ENCODE data around the gene GRK7. TPM values are rescaled to one million over a fixed set of nuclear protein-coding genes. Genes with fewer than 3 reads are reported as not detected.
"Not testable (repeated sequence)": the region's sequence is repeated elsewhere in the genome, so short reads cannot be mapped to it uniquely, and the experiment has no call there.

GRK7 gene
- total and polyA plus RNA-seq, 2 donors, result 0.05 to 0.16 TPM

GRCh38 chr3:141793476-141794260, 30.5 kb downstream of the GRK7 start:
- WGBS, result 94% methylated on average over 8 of the region's 8 CpGs
- H3K27ac ChIP-seq (ENCODE audit: low read depth), result no peak overlapping the region
- no peak for DNase-seq (ENCODE audit: extremely low spot score)
- H3K4me3 ChIP-seq (ENCODE audit: low read depth, low read length), result no peak overlapping the region
- H3K4me1 ChIP-seq (ENCODE audit: insufficient read depth), result no peaks in the 10 kb centered on the region
- no peaks in the 10 kb centered on the region for H3K36me3 ChIP-seq (ENCODE audit: insufficient read depth)

DNA sequence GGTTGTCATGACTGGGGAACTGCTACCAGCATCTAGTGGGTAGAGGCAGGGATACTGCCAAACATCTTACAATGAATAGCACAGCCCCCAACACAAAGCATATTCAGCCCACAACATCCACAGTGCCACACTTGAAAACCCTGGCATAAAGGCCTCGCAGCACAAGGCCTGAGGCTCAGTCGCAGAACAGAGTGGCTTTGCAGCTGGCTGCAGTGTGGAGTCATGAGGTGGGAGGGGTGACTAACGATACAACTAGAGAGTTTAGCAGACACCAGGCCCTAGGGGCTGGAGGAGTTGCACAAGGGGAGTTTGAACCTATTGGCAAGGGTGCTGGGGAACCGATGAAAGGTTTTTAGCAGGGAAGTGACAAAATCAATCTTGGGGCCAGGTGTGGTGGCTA, 32.1 kb downstream of the GRK7 start:
- H3K36me3 ChIP-seq (ENCODE audit: insufficient read depth), result no peaks in the 10 kb centered on the region
- no peaks in the 10 kb centered on the region for H3K4me1 ChIP-seq (ENCODE audit: insufficient read depth)
- 83% methylated on average over 4 of the region's 4 CpGs for WGBS
- no peak overlapping the region for H3K27ac ChIP-seq (ENCODE audit: low read depth)
- no peak for DNase-seq (ENCODE audit: extremely low spot score)
- no peak overlapping the region for H3K4me3 ChIP-seq (ENCODE audit: low read depth, low read length)

- WGBS, result 77% methylated on average over 5 of the region's 5 CpGs
- Histone ChIP-seq H3K36me3 (ENCODE audit: insufficient read depth) (no peaks in the 10 kb centered on the region), H3K4me3 (ENCODE audit: low read depth, low read length) (no peak overlapping the region), H3K27ac (ENCODE audit: low read depth) (no peak overlapping the region), H3K4me1 (ENCODE audit: insufficient read depth) (no peaks in the 10 kb centered on the region)
- no peak for DNase-seq (ENCODE audit: extremely low spot score)
Measured at GRCh38 chr3:141795741-141796080, 32.5 kb downstream of the GRK7 start.

DNA sequence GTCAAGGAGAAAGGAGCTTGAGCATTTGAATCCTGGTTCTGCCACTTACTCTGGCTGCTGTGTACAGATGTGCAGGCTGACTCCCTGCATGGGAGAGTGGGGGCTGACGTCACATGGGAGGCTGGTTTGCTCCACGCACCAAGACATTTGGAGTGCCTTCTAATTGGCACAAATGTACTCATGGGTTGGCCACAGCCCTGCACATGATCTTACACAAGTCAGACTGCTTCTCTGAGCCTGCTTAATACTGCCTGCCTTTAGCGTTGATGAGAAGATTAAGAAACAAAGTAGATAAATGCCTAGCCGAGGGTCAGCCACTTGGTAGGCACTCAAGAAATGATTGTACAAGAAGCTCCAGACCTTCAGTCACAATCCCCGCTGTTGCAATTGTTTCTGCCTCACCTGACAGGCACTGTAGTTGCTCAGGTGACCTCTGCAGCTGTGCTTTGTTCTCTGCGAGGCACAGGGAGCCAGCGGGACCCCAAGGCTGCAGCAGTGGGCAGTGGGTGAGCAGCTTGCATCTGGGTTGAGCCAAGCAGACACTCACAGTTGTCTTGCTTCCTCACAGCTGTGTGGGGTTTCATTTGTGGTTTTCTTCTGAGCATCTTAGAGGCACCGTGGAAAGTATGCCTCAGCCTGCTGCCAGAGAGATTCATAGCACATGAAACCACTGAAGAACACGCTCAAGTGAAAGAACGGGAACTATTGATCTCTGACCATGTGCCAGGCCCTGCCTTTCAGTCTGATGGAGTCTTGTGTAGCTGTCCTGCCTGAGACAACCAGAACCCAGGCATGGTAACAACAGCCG, 33.1 kb downstream of the GRK7 start:
- Histone ChIP-seq H3K4me1 (ENCODE audit: insufficient read depth) (no peaks in the 10 kb centered on the region), H3K4me3 (ENCODE audit: low read depth, low read length) (no peak overlapping the region), H3K27ac (ENCODE audit: low read depth) (peak overlapping the region; percentile 80), H3K36me3 (ENCODE audit: insufficient read depth) (no peaks in the 10 kb centered on the region)
- 59% methylated on average over 11 of the region's 11 CpGs for WGBS
- DNase-seq (ENCODE audit: extremely low spot score), result no peak

- Histone ChIP-seq H3K4me1 (ENCODE audit: insufficient read depth) (no peaks in the 10 kb centered on the region), H3K27ac (ENCODE audit: low read depth) (peak overlapping the region; percentile 80), H3K36me3 (ENCODE audit: insufficient read depth) (no peaks in the 10 kb centered on the region), H3K4me3 (ENCODE audit: low read depth, low read length) (peak overlapping the region; percentile 20)
- WGBS, result 14% methylated on average over 49 of the region's 49 CpGs
- no peak for DNase-seq (ENCODE audit: extremely low spot score)
Measured at GRCh38 chr3:141796889-141797781, 33.9 kb downstream of the GRK7 start.

DNA sequence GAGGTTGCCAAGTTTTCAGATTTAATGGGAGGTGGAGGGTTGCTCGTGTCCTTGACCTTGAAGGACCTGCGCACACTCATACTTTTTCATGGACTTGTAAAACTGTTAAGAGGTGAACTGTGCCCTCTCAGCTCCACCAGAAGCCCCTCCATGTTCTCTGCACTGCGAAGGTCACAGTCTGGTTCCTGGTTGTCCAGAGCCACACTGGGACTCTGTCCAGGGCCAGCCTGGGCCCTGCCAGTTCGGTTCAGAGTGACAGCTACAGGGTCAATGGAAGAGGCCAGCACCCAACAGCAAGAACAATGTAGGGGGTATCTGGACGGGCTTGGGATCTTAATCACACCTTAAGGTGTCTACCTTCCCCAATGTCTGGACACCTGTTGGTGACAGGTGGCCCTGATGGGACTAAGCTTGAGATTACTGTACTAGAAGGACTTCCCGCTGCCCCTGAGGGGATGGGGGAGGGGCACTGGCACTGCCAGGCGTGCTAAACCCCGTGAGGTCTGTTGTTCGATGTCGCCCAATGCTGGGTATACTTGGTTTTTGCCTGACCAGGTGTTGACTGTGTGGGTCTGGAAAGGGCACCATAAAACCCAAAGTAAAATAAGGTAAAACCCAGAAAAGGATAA, 34.7 kb downstream of the GRK7 start:
- Histone ChIP-seq H3K4me3 (ENCODE audit: low read depth, low read length) (peak overlapping the region; percentile 20), H3K36me3 (ENCODE audit: insufficient read depth) (no peaks in the 10 kb centered on the region), H3K27ac (ENCODE audit: low read depth) (peak overlapping the region; percentile 80), H3K4me1 (ENCODE audit: insufficient read depth) (no peaks in the 10 kb centered on the region)
- 56% methylated on average over 10 of the region's 10 CpGs for WGBS
- DNase-seq (ENCODE audit: extremely low spot score), result no peak

GRCh38 chr3:141798448-141798845, 35.2 kb downstream of the GRK7 start:
- WGBS, result 27% methylated on average over 11 of the region's 11 CpGs
- Histone ChIP-seq H3K4me3 (ENCODE audit: low read depth, low read length) (no peak overlapping the region), H3K36me3 (ENCODE audit: insufficient read depth) (no peaks in the 10 kb centered on the region), H3K4me1 (ENCODE audit: insufficient read depth) (no peaks in the 10 kb centered on the region), H3K27ac (ENCODE audit: low read depth) (no peak overlapping the region)
- DNase-seq (ENCODE audit: extremely low spot score), result no peak

GRCh38 chr3:141802316-141803077, 39.3 kb downstream of the GRK7 start:
- Histone ChIP-seq H3K36me3 (ENCODE audit: insufficient read depth) (no peaks in the 10 kb centered on the region), H3K4me1 (ENCODE audit: insufficient read depth) (no peaks in the 10 kb centered on the region), H3K4me3 (ENCODE audit: low read depth, low read length) (no peak overlapping the region), H3K27ac (ENCODE audit: low read depth) (no peak overlapping the region)
- WGBS, result 85% methylated on average over 6 of the region's 6 CpGs
- DNase-seq (ENCODE audit: extremely low spot score), result no peak

- not testable (repeated sequence) for H3K27ac ChIP-seq (ENCODE audit: low read depth); H3K4me3 ChIP-seq (ENCODE audit: low read depth, low read length); DNase-seq (ENCODE audit: extremely low spot score); H3K4me1 ChIP-seq (ENCODE audit: insufficient read depth); H3K36me3 ChIP-seq (ENCODE audit: insufficient read depth)
- WGBS, result 91% methylated on average over 6 of the region's 6 CpGs
Measured at GRCh38 chr3:141803538-141803937, 40.3 kb downstream of the GRK7 start.

DNA sequence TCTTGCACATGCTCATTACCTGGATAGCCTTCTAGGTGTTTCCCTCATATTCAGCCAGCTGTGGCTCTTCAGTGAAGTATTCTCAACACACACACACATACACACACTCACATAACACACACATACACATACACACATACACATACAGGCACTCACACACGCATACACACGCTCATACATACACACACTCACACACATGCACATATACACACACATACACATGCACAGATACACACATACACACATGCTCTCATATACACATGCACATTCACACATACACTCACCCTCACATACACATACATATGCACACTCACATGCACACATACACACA, 41.2 kb downstream of the GRK7 start:
- Histone ChIP-seq H3K4me1 (ENCODE audit: insufficient read depth) (no peaks in the 10 kb centered on the region), H3K4me3 (ENCODE audit: low read depth, low read length) (no peak overlapping the region), H3K27ac (ENCODE audit: low read depth) (no peak overlapping the region), H3K36me3 (ENCODE audit: insufficient read depth) (no peaks in the 10 kb centered on the region)
- no peak for DNase-seq (ENCODE audit: extremely low spot score)
- over 99% methylated on average over 2 of the region's 2 CpGs for WGBS

GRCh38 chr3:141804778-141805639, 41.8 kb downstream of the GRK7 start:
- no peaks in the 10 kb centered on the region for H3K4me1 ChIP-seq (ENCODE audit: insufficient read depth)
- DNase-seq (ENCODE audit: extremely low spot score), result no peak
- no peak overlapping the region for H3K27ac ChIP-seq (ENCODE audit: low read depth)
- WGBS, result 92% methylated on average over 18 of the region's 18 CpGs
- no peak overlapping the region for H3K4me3 ChIP-seq (ENCODE audit: low read depth, low read length)
- H3K36me3 ChIP-seq (ENCODE audit: insufficient read depth), result no peaks in the 10 kb centered on the region
